Posterior vena cava (tissue), 2 donors: ENCODE results near the gene FLT1. TPM values are rescaled to one million over a fixed set of nuclear protein-coding genes. Genes with fewer than 3 reads are reported as not detected.

Source experiments
- DNase-seq: peaks from one replicate; pipeline ENCODE4 v3.0.0-alpha.2; 2020; ENCODE audit warnings: low spot score
- intact Hi-C, 2 donors: fragments of 100-400 bp; cut with DNase I; formaldehyde crosslinking; loops; one replicate each; pipeline versions ENCODE4 v1.14.1 to v1.14.2; 2022 to 2023
- total RNA-seq, 2 donors: library from RNA; stranded (reverse); fragmentation: NEBNext Ultra II Directional; extraction: Animal tissue kit (Norgen Biotek cat#: 25700); gene quantifications; one replicate each; pipeline ENCODE4 v1.2.1, GENCODE V29; 2021
- donor health status: DM: yes; HTN: yes; CAD: no.
- donor health status: DM: yes; HTN: yes; CAD: no.

FLT1 gene
- total RNA-seq, 2 donors from 2014 or later = 32.0 to 32.7 TPM

- no peak for DNase-seq
- intact Hi-C loops = no loop called here
Measured at GRCh38 chr13:28411831-28412353, 83.0 kb downstream of the FLT1 start.

DNA sequence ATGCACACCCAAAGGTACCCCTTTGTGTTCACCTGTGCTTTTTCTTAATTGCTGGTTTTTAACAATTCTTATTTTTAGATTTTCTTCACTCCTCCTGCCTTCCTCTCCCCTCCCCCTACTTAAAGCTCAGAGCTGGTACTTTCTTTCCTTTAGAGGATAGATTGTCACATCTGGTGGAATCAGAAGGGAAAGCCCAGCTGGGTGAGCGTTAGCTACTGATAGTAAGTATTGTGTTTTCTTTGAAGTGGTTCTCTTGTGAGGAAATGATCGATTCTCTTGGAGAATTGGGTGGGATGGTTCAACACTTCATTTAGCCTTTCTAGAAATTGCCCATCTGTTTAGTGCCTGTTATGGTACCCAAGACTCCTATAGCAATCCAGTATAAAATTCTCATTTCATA lies 84.8 kb downstream of the FLT1 start:
- intact Hi-C loops = no loop called here
- DNase-seq = no peak

DNA sequence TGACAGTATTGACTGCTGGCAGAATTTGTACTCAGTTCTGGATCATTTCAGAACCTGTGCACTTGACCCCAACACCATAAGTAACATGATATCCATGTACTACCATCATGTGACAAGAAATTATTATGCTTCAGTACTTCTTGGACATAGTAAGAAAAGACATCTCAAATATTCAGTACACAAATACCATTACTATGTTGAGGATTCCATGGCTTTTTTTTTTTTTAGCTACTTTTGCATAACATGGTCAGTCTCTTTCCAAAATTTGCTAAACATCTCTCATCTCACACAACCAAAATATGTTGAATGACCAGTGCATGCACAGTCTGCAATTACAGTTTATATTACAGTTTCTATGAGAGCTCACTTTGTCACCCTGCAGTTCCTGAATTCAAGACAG lies 85.3 kb downstream of the FLT1 start:
- intact Hi-C loops = no loop called here
- DNase-seq = no peak

- DNase-seq = no peak
- intact Hi-C loops = no loop called here
Measured at GRCh38 chr13:28408863-28409262, 86.1 kb downstream of the FLT1 start.

- intact Hi-C loops = no loop called here
- no peak for DNase-seq
Measured at GRCh38 chr13:28408235-28408848, 86.6 kb downstream of the FLT1 start.

- intact Hi-C loops = no loop called here
- DNase-seq = no peak
Measured at GRCh38 chr13:28406733-28407266, 88.1 kb downstream of the FLT1 start.

- DNase-seq = no peak
- intact Hi-C loops = no loop called here
Measured at GRCh38 chr13:28402057-28402381, 92.9 kb downstream of the FLT1 start.

DNA sequence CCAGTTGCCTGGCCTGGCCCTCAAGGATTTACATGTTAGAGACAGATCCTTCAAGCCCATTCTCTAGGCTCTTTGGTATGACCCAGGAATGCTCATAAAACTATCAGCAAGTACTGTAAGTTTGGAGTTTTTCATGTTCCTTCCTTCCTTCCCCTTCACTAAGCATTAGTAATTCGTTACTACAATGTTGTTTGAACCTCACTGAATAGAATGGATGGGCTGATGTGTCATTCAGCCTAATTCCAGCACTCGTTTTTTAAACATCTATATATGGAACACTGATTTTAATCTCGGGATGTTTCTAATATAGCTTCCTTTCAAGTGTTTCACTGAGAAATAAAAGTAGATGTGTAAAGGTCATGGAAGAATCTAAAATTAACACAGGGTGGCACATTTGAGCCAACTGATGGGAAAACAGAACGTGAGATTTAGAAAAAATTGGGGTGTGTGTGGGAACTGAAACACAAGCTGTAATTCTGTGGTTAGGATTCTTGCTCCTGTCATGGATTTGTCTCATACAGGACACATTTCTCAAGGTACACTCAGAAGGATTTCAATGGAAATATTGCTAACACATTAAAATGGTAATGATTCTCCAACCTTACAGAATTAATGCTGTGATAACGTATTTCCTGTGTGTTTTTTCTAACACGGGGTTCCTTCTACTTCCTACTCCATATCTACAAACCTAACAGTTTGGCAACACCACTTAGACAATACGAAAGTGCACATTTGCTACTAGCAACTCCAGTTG lies 93.4 kb downstream of the FLT1 start:
- no peak for DNase-seq
- intact Hi-C loops = no loop called here

GRCh38 chr13:28396053-28396452 lies 98.9 kb downstream of the FLT1 start:
- DNase-seq = no peak
- intact Hi-C loops = no loop called here

- intact Hi-C loops = no loop called here
- no peak for DNase-seq
Measured at GRCh38 chr13:28394422-28394821, 100.5 kb downstream of the FLT1 start.

GRCh38 chr13:28392896-28393505 lies 101.9 kb downstream of the FLT1 start:
- intact Hi-C loops = no loop called here
- DNase-seq = no peak

DNA sequence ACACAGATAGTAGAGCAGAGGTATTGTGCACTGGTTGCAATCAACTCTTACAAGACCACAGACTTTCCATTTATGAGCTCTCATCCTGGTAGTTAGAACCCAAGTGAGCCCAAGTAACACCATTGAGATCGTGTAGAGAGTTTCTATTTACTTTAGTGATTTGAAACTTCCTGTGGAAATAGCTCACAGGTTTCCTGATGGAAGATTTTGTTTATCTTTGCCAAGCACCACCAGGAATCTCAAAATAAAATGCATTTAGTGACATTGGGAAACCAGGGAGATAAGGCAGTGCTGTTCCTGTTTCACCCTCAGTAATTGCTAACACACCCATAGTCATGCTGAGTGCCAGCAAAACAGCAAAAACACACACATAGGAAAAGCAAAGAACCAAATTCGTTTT lies 102.5 kb downstream of the FLT1 start:
- intact Hi-C loops = no loop called here
- no peak for DNase-seq

- intact Hi-C loops = no loop called here
Measured at GRCh38 chr13:28387740-28388501, 107.0 kb downstream of the FLT1 start.

GRCh38 chr13:28385362-28385761 lies 109.6 kb downstream of the FLT1 start:
- intact Hi-C loops = no loop called here
- DNase-seq = no peak

More at GRCh38 chr13:28387740-28388501, 107.0 kb downstream of the FLT1 start:
- no peak for DNase-seq

GRCh38 chr13:28384789-28385188 lies 110.1 kb downstream of the FLT1 start:
- DNase-seq = no peak
- intact Hi-C loops = no loop called here

DNA sequence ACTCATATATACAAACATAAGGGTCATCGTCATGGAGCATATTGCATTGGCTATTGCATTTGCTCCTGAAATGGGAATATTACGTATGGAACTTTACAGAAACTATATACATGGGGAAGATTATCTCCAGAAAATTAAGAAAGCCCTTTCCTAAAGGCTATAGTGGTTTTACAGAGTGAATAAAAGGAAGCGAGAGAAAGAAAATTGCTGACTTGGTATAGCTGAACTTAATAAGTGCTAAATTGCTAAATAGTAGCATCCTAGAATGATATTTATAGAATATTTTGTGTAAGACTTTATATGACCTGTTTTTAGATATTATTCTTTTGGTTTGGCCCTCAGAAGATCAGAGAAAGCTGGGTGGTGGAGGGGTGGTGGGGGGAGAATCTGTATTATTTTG lies 114.6 kb downstream of the FLT1 start:
- DNase-seq = no peak
- intact Hi-C loops = no loop called here

DNA sequence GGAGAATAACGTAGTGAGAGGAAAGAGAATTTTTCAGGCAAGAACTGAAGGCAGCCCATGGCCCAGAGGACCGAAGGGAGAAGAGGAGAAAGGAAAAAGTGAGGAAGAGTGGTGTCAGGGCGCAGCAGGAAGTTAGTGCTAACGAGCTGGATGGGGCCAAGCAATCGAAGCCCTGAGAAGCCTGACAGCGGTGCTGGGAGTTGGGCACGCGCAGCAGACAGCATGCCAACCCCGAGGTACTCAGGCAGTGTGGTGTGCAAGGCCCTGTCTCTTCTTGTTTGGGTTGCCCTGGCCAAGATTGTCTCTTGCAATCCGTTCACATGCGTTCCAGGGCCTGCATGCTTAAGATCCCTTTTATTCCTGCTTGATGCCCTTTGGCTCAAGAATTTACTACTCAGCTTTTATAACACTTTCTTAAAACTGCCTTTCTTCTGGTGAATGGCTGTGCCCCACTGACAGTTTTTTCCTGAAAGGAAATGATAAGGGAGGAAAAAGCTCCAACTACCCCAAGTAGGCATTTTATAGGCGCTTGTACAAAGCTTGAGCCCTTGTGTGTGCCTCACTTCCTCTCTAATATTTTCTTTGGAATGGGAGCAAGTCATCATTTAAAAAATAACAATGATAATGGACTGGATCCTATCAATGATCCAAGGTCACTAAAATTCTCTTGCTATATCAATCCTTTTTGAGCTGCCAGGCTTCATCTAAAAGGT lies 115.4 kb downstream of the FLT1 start:
- no peak for DNase-seq
- intact Hi-C loops = no loop called here

DNA sequence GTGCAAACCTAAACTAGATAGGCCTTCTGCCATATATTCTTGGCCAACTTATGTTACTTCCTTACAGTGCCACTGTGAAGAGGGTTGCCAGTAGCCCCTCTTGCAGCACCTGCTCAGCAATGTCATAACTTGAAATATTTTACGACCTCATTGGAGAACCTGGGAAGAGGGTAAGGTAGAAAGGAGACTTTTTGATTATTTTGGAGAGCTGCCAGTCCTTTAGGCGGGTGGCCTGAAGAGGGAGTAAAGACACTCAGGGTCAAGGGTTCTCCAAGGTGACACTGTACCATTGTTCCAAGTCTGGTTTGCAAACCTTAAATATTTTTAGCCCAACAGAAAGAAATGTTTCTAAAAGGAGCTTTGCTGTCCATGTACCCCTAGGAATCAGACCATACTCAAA lies 118.3 kb downstream of the FLT1 start:
- intact Hi-C loops = no loop called here

DNA sequence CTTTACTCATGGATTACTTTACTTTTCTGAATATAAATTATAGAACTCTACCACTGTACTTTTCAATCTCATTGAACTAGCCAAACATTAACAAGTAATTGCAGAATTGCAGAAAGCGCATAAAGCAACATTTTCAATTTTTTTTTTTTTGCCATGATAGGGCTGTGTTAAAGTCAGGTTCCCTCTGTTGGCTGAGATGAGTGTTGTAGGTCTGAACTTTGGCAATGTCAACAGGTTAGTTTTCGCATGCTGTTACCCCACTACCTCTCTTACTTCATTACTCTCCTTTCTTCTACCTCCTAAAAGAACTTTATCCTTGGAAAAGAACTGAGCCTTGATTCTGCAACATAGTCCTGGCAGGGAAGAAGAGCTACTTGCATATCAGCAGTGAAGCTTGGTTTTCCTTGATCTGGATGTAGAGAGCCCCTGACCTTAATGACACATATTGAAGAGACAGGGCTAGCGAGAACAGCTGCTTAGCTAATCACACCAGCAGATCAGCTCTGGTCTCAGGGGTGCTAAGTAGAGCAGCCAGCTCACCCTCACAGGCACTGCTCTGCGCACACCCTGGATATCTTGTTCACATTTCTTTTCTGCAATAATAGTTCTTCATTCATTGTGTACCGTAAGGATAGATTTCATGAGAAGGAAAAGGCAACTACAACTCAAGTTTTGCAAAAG lies 119.5 kb downstream of the FLT1 start:
- intact Hi-C loops = no loop called here
- no peak for DNase-seq

More for the DNA sequence above, 118.3 kb downstream of the FLT1 start:
- no peak for DNase-seq
